HG03095 (cell line): ENCODE measurements around the gene EFCAB14.
"Not testable (repeated sequence)": the region's sequence is repeated elsewhere in the genome, so short reads cannot be mapped to it uniquely, and the experiment has no call there.

Experiments used
- ATAC-seq: cut with Tn5 transposase; IDR thresholded peaks from one replicate; pipeline ENCODE4 v1.9.1; 2021; ENCODE audit warnings: moderate library complexity; ENCODE audit not compliant: unreplicated experiment

The EFCAB14 gene

GRCh38 chr1:46723901-46724300, 5.0 kb upstream of the EFCAB14 start:
- no peak for ATAC-seq

- no peak for ATAC-seq
Measured at GRCh38 chr1:46721686-46722205, 2.8 kb upstream of the EFCAB14 start.

- no peak for ATAC-seq
Measured at GRCh38 chr1:46721204-46721603, 2.3 kb upstream of the EFCAB14 start.

GRCh38 chr1:46720319-46720718, 1.4 kb upstream of the EFCAB14 start:
- not testable (repeated sequence) for ATAC-seq

- no peak for ATAC-seq
Measured at GRCh38 chr1:46719689-46720088, 775 bp upstream of the EFCAB14 start.

- no peak for ATAC-seq
Measured at GRCh38 chr1:46718340-46718726, 581 bp downstream of the EFCAB14 start.

- ATAC-seq = no peak
Measured at GRCh38 chr1:46717654-46718053, 1.3 kb downstream of the EFCAB14 start.

- ATAC-seq = no peak
Measured at GRCh38 chr1:46714976-46715375, 3.9 kb downstream of the EFCAB14 start.

GRCh38 chr1:46708121-46708520, 10.8 kb downstream of the EFCAB14 start:
- ATAC-seq = no peak

- ATAC-seq = no peak
Measured at GRCh38 chr1:46705408-46705807, 13.5 kb downstream of the EFCAB14 start.

GRCh38 chr1:46703927-46704641, 14.8 kb downstream of the EFCAB14 start:
- no peak for ATAC-seq

- no peak for ATAC-seq
Measured at GRCh38 chr1:46699666-46700065, 19.2 kb downstream of the EFCAB14 start.

GRCh38 chr1:46697053-46697452, 21.9 kb downstream of the EFCAB14 start:
- no peak for ATAC-seq

- ATAC-seq = not testable (repeated sequence)
Measured at GRCh38 chr1:46694676-46695075, 24.2 kb downstream of the EFCAB14 start.

- no peak for ATAC-seq
Measured at GRCh38 chr1:46692811-46693770, 25.8 kb downstream of the EFCAB14 start.

GRCh38 chr1:46691997-46692790, 26.7 kb downstream of the EFCAB14 start:
- no peak for ATAC-seq

GRCh38 chr1:46690931-46691421, 27.9 kb downstream of the EFCAB14 start:
- ATAC-seq = no peak

- no peak for ATAC-seq
Measured at GRCh38 chr1:46689897-46690296, 29.0 kb downstream of the EFCAB14 start.

GRCh38 chr1:46689356-46689755, 29.6 kb downstream of the EFCAB14 start:
- no peak for ATAC-seq

- no peak for ATAC-seq
Measured at GRCh38 chr1:46687921-46688509, 30.9 kb downstream of the EFCAB14 start.
